HEK293 (cell line): ENCODE data around the gene KIAA1328.

ENCODE experiments used
- PATZ1 ChIP-seq: fragments of 450-650 bp; formaldehyde crosslinking; IDR thresholded peaks from 2 replicates; pipeline ENCODE4 v1.5.1; 2016; ENCODE audit warnings: missing biosample characterization, missing genetic modification characterization
- REST ChIP-seq: fragments of 450-650 bp; formaldehyde crosslinking; IDR thresholded peaks from 2 replicates; pipeline ENCODE4 v1.5.1; 2016; ENCODE audit warnings: missing biosample characterization, missing genetic modification characterization
- SP2 ChIP-seq: fragments of 450-650 bp; formaldehyde crosslinking; IDR thresholded peaks from 2 replicates; pipeline ENCODE4 v1.5.1; 2016; ENCODE audit warnings: missing biosample characterization, missing genetic modification characterization
- ZNF121 ChIP-seq: fragments of 450-650 bp; formaldehyde crosslinking; IDR thresholded peaks from 2 replicates; pipeline ENCODE4 v1.5.1; 2016; ENCODE audit warnings: missing biosample characterization, missing genetic modification characterization
- ZNF23 ChIP-seq: fragments of 450-650 bp; formaldehyde crosslinking; IDR thresholded peaks from 2 replicates; pipeline ENCODE4 v1.5.1; 2016; ENCODE audit warnings: missing biosample characterization, missing genetic modification characterization, borderline replicate concordance
- ZNF394 ChIP-seq: fragments of 450-650 bp; formaldehyde crosslinking; IDR thresholded peaks from 2 replicates; pipeline ENCODE4 v1.5.1; 2016; ENCODE audit warnings: missing biosample characterization, missing genetic modification characterization, mild to moderate bottlenecking, moderate library complexity, borderline replicate concordance
- ZNF404 ChIP-seq: fragments of 450-650 bp; formaldehyde crosslinking; IDR thresholded peaks from 2 replicates; pipeline ENCODE4 v1.5.1; 2017; ENCODE audit warnings: missing biosample characterization, missing genetic modification characterization
- ZNF792 ChIP-seq: fragments of 450-650 bp; formaldehyde crosslinking; IDR thresholded peaks from 2 replicates; pipeline ENCODE4 v1.5.1; 2016; ENCODE audit warnings: missing biosample characterization, missing genetic modification characterization
- ZNF830 ChIP-seq: fragments of 450-650 bp; IDR thresholded peaks from 2 replicates; pipeline ENCODE4 v1.5.0; 2018; ENCODE audit warnings: missing biosample characterization, missing genetic modification characterization, low read depth, mild to moderate bottlenecking, moderate library complexity
- TF ChIP-seq, protein P1 (sequence below): fragments of 450-650 bp; formaldehyde crosslinking; IDR thresholded peaks from 2 replicates; pipeline ENCODE4 v1.5.1; 2016; ENCODE audit warnings: missing biosample characterization, missing genetic modification characterization

DNA sequence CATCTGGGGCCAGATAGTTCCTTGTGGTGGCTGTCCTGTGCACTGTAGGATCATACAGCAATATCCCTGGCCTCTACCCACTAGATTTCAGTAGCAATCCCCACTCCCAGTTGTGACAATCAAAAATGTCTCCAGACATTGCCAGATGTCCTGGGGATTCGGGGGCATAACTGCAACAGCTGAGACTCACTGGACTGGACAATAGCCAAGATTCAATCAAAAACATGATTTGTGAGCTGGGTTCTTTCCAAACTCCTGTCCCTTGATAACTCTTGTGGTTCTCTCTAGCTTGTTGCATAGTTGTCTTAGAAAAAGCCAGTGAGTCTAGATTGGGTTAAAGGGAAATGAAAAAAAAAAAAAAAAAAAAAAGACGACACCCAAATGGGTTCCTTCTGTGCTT, 443.3 kb downstream of the KIAA1328 start:
- no peak for TF ChIP-seq ZNF792 (tag by site-specific recombination)
- no peak for TF ChIP-seq SP2 (tag by site-specific recombination)
- no peak for TF ChIP-seq ZNF830 (tag by site-specific recombination)
- TF ChIP-seq ZNF121 (tag by site-specific recombination): no peak
- no peak for TF ChIP-seq ZNF23 (tag by site-specific recombination)
- TF ChIP-seq, protein P1, sequence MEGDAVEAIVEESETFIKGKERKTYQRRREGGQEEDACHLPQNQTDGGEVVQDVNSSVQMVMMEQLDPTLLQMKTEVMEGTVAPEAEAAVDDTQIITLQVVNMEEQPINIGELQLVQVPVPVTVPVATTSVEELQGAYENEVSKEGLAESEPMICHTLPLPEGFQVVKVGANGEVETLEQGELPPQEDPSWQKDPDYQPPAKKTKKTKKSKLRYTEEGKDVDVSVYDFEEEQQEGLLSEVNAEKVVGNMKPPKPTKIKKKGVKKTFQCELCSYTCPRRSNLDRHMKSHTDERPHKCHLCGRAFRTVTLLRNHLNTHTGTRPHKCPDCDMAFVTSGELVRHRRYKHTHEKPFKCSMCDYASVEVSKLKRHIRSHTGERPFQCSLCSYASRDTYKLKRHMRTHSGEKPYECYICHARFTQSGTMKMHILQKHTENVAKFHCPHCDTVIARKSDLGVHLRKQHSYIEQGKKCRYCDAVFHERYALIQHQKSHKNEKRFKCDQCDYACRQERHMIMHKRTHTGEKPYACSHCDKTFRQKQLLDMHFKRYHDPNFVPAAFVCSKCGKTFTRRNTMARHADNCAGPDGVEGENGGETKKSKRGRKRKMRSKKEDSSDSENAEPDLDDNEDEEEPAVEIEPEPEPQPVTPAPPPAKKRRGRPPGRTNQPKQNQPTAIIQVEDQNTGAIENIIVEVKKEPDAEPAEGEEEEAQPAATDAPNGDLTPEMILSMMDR (tag by site-specific recombination): no peak
- TF ChIP-seq ZNF404: no peak
- no peak for TF ChIP-seq PATZ1 (tag by site-specific recombination)
- no peak for TF ChIP-seq ZNF394 (tag by site-specific recombination)
- TF ChIP-seq REST (tag by site-specific recombination): no peak
